HepG2 (cell line): ENCODE data around the gene MPI. TPM values are rescaled to one million over a fixed set of nuclear protein-coding genes. Genes with fewer than 3 reads are reported as not detected.
A peak's percentile ranks its signal among the peaks of the same experiment; 100 is the strongest.

Source experiments
- CEBPG ChIP-seq: IDR thresholded peaks from 2 replicates; pipeline ENCODE4 v1.6.1; 2016
- CREM ChIP-seq, 2 experiments: sonication (generic) in 1 of 2; formaldehyde crosslinking in 1 of 2; IDR thresholded peaks; 2 replicates each; pipeline versions ENCODE4 v1.4.0 to v1.6.1; 2016 to 2020; ENCODE audit warnings: antibody characterized with exemption in 1 of 2, mild to moderate bottlenecking in 1 of 2, missing genetic modification reagents in 1 of 2
- FOSL2 ChIP-seq: sonication (generic); formaldehyde crosslinking; IDR thresholded peaks from 2 replicates; pipeline ENCODE4 v1.4.0; 2020; ENCODE audit warnings: missing genetic modification reagents
- POLR2G ChIP-seq: fragments of 200-400 bp; formaldehyde crosslinking; IDR thresholded peaks from 2 replicates; pipeline ENCODE4 v1.6.1; 2018; ENCODE audit warnings: mild to moderate bottlenecking, low read depth, low read length, moderate library complexity
- SOX13 ChIP-seq, 3 experiments: fragments of 450-650 bp in 1 of 3; sonication (generic) in 1 of 3; formaldehyde crosslinking in 1 of 3; IDR thresholded peaks in 2 of 3; conservative IDR thresholded peaks in 1 of 3; 2 replicates each; pipeline versions ENCODE4 v1.5.0 to v1.6.1; 2016 to 2020; ENCODE audit warnings: antibody characterized with exemption in 1 of 3, mild to moderate bottlenecking in 1 of 3, missing compliant biosample characterization in 1 of 3, missing genetic modification reagents in 1 of 3, moderate library complexity in 1 of 3
- ZBTB46 ChIP-seq: sonication (generic); formaldehyde crosslinking; IDR thresholded peaks from 2 replicates; pipeline ENCODE4 v1.4.0; 2020; ENCODE audit warnings: mild to moderate bottlenecking, missing genetic modification reagents, borderline replicate concordance
- ZGPAT ChIP-seq: IDR thresholded peaks from 2 replicates; pipeline ENCODE4 v1.6.1; 2016; ENCODE audit warnings: mild to moderate bottlenecking
- ZNF121 ChIP-seq: sonication (generic); formaldehyde crosslinking; IDR thresholded peaks from 2 replicates; pipeline ENCODE4 v1.5.0; 2020; ENCODE audit warnings: mild to moderate bottlenecking, missing genetic modification reagents
- ZNF609 ChIP-seq: sonication (generic); formaldehyde crosslinking; IDR thresholded peaks from 2 replicates; pipeline ENCODE4 v1.4.0; 2020; ENCODE audit warnings: mild to moderate bottlenecking, missing genetic modification reagents, borderline replicate concordance
- polyA plus RNA-seq, 8 experiments: library from polyadenylated mRNA; depleted of rRNA in 3 of 8; stranded (reverse) in 7 of 8; unstranded in 1 of 8; fragments of >200 nt; fragmentation: Illumina TruSeq in 4 of 8; extraction: Trizol in 4 of 8; gene quantifications; 2 replicates each; pipeline versions ENCODE4 v1.2.1 to v1.2.3, GENCODE V29; 2011 to 2016; ENCODE audit warnings: low read depth in 4 of 8, missing spikeins in 1 of 8, mixed read lengths in 1 of 8; ENCODE audit not compliant: insufficient read depth in 1 of 8
- total RNA-seq, 5 experiments: library from RNA; depleted of rRNA; stranded (reverse); fragments of >200 nt; fragmentation: Illumina TruSeq; extraction: Trizol; gene quantifications; 2 replicates each; pipeline ENCODE4 v1.2.3, GENCODE V29; 2016; ENCODE audit warnings: low read depth in 1 of 5
- TF ChIP-seq, protein P1 (sequence below): sonication (generic); formaldehyde crosslinking; IDR thresholded peaks from 2 replicates; pipeline ENCODE4 v1.8.0; 2022; ENCODE audit warnings: low read depth, missing genetic modification reagents
- TF ChIP-seq, protein P2 (sequence below): sonication (generic); formaldehyde crosslinking; IDR thresholded peaks from 2 replicates; pipeline ENCODE4 v1.4.0; 2020; ENCODE audit warnings: mild to moderate bottlenecking, missing genetic modification reagents
- TF ChIP-seq, protein P3 (sequence below): sonication (generic); formaldehyde crosslinking; conservative IDR thresholded peaks from 2 replicates; pipeline ENCODE4 v1.4.0; 2020; ENCODE audit warnings: mild to moderate bottlenecking, missing genetic modification reagents, moderate library complexity

The MPI gene
- total and polyA plus RNA-seq, 2 of the 13 experiments (the other 11 are each of a cell fraction or from before 2014, with no cell fraction given), result 36.9 to 63.5 TPM

DNA sequence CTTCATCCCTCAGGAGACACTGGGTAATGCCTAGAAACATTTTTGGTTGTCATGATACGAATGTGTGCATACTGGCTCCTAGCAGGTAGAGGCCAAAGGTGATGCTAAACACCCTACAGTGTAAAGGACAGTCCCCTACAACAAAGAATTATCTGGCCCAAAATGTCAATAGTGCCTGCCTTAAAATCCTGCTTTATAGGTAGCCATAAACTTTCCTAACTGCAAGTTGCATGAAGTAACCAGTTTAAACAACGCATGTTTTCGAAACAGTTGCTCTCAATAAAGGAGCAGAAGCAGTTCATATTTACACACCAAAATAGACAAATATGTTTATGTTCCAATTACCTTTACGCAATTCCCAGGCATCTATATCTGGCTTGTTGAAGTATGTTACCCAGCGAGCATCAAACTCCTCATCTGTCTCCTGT, 38.9 kb downstream of the MPI start (continued):
- no peak for TF ChIP-seq ZBTB46 (CRISPR knock-in tag)
- TF ChIP-seq, protein P1, sequence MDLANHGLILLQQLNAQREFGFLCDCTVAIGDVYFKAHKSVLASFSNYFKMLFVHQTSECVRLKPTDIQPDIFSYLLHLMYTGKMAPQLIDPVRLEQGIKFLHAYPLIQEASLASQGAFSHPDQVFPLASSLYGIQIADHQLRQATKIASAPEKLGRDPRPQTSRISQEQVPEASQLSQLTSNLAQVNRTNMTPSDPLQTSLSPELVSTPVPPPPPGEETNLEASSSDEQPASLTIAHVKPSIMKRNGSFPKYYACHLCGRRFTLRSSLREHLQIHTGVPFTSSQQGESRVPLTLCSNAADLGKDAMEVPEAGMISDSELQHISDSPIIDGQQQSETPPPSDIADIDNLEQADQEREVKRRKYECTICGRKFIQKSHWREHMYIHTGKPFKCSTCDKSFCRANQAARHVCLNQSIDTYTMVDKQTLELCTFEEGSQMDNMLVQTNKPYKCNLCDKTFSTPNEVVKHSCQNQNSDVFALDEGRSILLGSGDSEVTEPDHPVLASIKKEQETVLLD (CRISPR knock-in tag), result no peak
- TF ChIP-seq, protein P2, sequence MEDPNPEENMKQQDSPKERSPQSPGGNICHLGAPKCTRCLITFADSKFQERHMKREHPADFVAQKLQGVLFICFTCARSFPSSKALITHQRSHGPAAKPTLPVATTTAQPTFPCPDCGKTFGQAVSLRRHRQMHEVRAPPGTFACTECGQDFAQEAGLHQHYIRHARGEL (CRISPR knock-in tag), result no peak
- TF ChIP-seq ZNF121 (CRISPR knock-in tag), result no peak
- 0 out of 2 replicates have a peak, but pooled peaks have one; percentile 19 for TF ChIP-seq ZGPAT
- peak; percentile 48; the same call in 1 of the 2 replicates for TF ChIP-seq ZNF609 (CRISPR knock-in tag)
- peak; percentile 31; the same call in 1 of the 2 replicates for TF ChIP-seq CREM (IDR thresholded peaks at IDR 0.05)
- no peak for TF ChIP-seq CREM (CRISPR knock-in tag; IDR thresholded peaks at IDR 0.05)
- TF ChIP-seq SOX13 (IDR thresholded peaks at IDR 0.05), result no peak
- TF ChIP-seq SOX13 (CRISPR knock-in tag; conservative IDR thresholded peaks at IDR 0.05 in 1 of 2, IDR thresholded peaks at IDR 0.05 in 1 of 2), result peak in 1 of 2 experiments; percentile 69; a peak in 2 of 4 replicates
- TF ChIP-seq FOSL2 (CRISPR knock-in tag), result 0 out of 2 replicates have a peak, but pooled peaks have one; percentile 22
- TF ChIP-seq CEBPG (CRISPR knock-in tag), result peak; percentile 71
- TF ChIP-seq, protein P3, sequence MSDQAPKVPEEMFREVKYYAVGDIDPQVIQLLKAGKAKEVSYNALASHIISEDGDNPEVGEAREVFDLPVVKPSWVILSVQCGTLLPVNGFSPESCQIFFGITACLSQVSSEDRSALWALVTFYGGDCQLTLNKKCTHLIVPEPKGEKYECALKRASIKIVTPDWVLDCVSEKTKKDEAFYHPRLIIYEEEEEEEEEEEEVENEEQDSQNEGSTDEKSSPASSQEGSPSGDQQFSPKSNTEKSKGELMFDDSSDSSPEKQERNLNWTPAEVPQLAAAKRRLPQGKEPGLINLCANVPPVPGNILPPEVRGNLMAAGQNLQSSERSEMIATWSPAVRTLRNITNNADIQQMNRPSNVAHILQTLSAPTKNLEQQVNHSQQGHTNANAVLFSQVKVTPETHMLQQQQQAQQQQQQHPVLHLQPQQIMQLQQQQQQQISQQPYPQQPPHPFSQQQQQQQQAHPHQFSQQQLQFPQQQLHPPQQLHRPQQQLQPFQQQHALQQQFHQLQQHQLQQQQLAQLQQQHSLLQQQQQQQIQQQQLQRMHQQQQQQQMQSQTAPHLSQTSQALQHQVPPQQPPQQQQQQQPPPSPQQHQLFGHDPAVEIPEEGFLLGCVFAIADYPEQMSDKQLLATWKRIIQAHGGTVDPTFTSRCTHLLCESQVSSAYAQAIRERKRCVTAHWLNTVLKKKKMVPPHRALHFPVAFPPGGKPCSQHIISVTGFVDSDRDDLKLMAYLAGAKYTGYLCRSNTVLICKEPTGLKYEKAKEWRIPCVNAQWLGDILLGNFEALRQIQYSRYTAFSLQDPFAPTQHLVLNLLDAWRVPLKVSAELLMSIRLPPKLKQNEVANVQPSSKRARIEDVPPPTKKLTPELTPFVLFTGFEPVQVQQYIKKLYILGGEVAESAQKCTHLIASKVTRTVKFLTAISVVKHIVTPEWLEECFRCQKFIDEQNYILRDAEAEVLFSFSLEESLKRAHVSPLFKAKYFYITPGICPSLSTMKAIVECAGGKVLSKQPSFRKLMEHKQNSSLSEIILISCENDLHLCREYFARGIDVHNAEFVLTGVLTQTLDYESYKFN (CRISPR knock-in tag), result peak; percentile 67
- TF ChIP-seq POLR2G, result no peak
